Epithelial cell of proximal tubule (primary cell): Measurements from ENCODE around the gene HES4. TPM values are rescaled to one million over a fixed set of nuclear protein-coding genes. Genes with fewer than 3 reads are reported as not detected.

ENCODE experiments used
- DNase-seq: peaks from one replicate; pipeline ENCODE4 v3.0.0-alpha.2; 2011; ENCODE audit warnings: low read depth
- H3K4me3 ChIP-seq: 2 replicates; pipeline ENCODE4 v1.5.1; 2011; ENCODE audit warnings: low read depth, mild to moderate bottlenecking, low read length
- CTCF ChIP-seq: conservative IDR thresholded peaks from 2 replicates; pipeline ENCODE4 v1.5.1; 2012; ENCODE audit warnings: low read depth, mild to moderate bottlenecking, low read length
- total RNA-seq: library from RNA; depleted of rRNA; stranded (reverse); fragments of >200 nt; gene quantifications from 2 replicates; pipeline ENCODE4 v1.2.3, GENCODE V29; 2015

HES4 gene
- total RNA-seq, 1 donor from 2014 or later: 193 TPM

GRCh38 chr1:952201-952600, 47.7 kb downstream of the HES4 start:
- H3K4me3 ChIP-seq: no peak overlapping the region
- TF ChIP-seq CTCF: no peak
- DNase-seq: no peak

DNA sequence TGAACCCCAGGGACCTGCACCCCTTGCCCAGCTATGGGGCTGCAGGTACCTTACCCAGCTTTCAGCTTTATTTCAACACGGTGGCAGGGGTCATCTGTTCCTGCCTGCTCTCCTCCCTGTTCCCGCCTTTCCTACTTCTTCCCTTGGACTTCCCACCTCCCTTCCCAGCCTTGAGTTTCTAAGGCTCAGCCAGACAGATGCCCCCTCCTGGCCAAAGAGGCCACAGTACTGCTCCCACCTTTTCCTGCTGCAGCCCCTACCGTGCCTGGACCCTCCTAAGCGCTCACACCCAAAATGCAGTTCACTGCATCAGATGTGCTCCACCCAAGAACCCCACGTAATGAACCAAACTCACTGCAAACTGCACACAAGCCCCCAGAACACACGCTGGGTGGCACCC, 48.5 kb downstream of the HES4 start:
- no peak for DNase-seq
- TF ChIP-seq CTCF: peak; percentile 59
- no peak overlapping the region for H3K4me3 ChIP-seq

GRCh38 chr1:950881-951280, 49.0 kb downstream of the HES4 start:
- no peak for DNase-seq
- no peak overlapping the region for H3K4me3 ChIP-seq
- TF ChIP-seq CTCF: no peak

- TF ChIP-seq CTCF: no peak
- no peak for DNase-seq
- no peak overlapping the region for H3K4me3 ChIP-seq
These were observed 49.6 kb downstream of the HES4 start for GRCh38 chr1:950268-950667.

Other genes starting within 250 kb of the HES4 start
- 0.51 and 3.5 TPM in 2 replicates for gene SAMD11, start 76.2 kb downstream of the HES4 start, total RNA-seq
- gene NOC2L, start 40.8 kb downstream of the HES4 start, total RNA-seq: 73.9 and 132 TPM in 2 replicates
- 11.9 and 33.3 TPM in 2 replicates for gene KLHL17, start 39.5 kb downstream of the HES4 start, total RNA-seq
- 3.1 and 6.8 TPM in 2 replicates for gene PLEKHN1, start 33.6 kb downstream of the HES4 start, total RNA-seq
- not detected in 2 replicates for gene PERM1, start 18.0 kb downstream of the HES4 start, total RNA-seq
- 66.0 and 75.6 TPM in 2 replicates for gene ISG15, start 13.4 kb upstream of the HES4 start, total RNA-seq
- gene AGRN, start 20.0 kb upstream of the HES4 start, total RNA-seq: 261 and 462 TPM in 2 replicates
- gene RNF223, start 74.2 kb upstream of the HES4 start, total RNA-seq: 0.36 and 1.6 TPM in 2 replicates
- gene C1orf159, start 116.0 kb upstream of the HES4 start, total RNA-seq: 20.2 and 24.9 TPM in 2 replicates
- gene TTLL10, start 173.8 kb upstream of the HES4 start, total RNA-seq: not detected in 2 replicates
- gene TNFRSF18, start 206.5 kb upstream of the HES4 start, total RNA-seq: 0.65 and 3.1 TPM in 2 replicates
- gene TNFRSF4, start 214.1 kb upstream of the HES4 start, total RNA-seq: 0.36 and 0.40 TPM in 2 replicates
- 149 and 156 TPM in 2 replicates for gene SDF4, start 231.9 kb upstream of the HES4 start, total RNA-seq
- 34.1 and 36.6 TPM in 2 replicates for gene B3GALT6, start 232.1 kb upstream of the HES4 start, total RNA-seq
- 1.7 and 5.1 TPM in 2 replicates for gene C1QTNF12, start 246.6 kb upstream of the HES4 start, total RNA-seq